ENCODE results near the gene ROBO1.
A peak's percentile ranks its signal among the peaks of the same experiment; 100 is the strongest.
"Not testable (repeated sequence)": the region's sequence is repeated elsewhere in the genome, so short reads cannot be mapped to it uniquely, and the experiment has no call there.

ROBO1 gene

GRCh38 chr3:78750291-78750690 lies 1017.5 kb downstream of the ROBO1 start:
- H3K36me3 ChIP-seq (replicated peaks); in situ Hi-C loops (cut with MboI; ENCODE audit: low sequenced_read_pairs); H3K4me3 ChIP-seq; H3K9me3 ChIP-seq; DNase-seq (ENCODE audit: low spot score in 2 of 2); H3K27me3 ChIP-seq (ENCODE audit: low read depth): not testable (repeated sequence)
- peaks cover 10% of the 10 kb centered on the region for H3K4me1 ChIP-seq

GRCh38 chr3:78749056-78749455 lies 1018.7 kb downstream of the ROBO1 start:
- Histone ChIP-seq H3K36me3 (replicated peaks) (no peaks in the 10 kb centered on the region; the same call in 1 of the 2 replicates), H3K4me1 (peaks cover 3% of the 10 kb centered on the region), H3K27me3 (ENCODE audit: low read depth) (no peaks in the 10 kb centered on the region), H3K9me3 (no peaks in the 10 kb centered on the region), H3K4me3 (no peak overlapping the region)
- no peak for DNase-seq (ENCODE audit: low spot score in 2 of 2)
- in situ Hi-C loops (cut with MboI; ENCODE audit: low sequenced_read_pairs) = no loop called here

- Histone ChIP-seq H3K4me3 (no peak overlapping the region), H3K4me1 (no peaks in the 10 kb centered on the region), H3K36me3 (replicated peaks) (no peaks in the 10 kb centered on the region; the same call in 1 of the 2 replicates), H3K27me3 (ENCODE audit: low read depth) (no peaks in the 10 kb centered on the region), H3K9me3 (no peaks in the 10 kb centered on the region)
- no peak for DNase-seq (ENCODE audit: low spot score in 2 of 2)
- in situ Hi-C loops (cut with MboI; ENCODE audit: low sequenced_read_pairs) = no loop called here
Measured at GRCh38 chr3:78745847-78746246, 1022.0 kb downstream of the ROBO1 start.

GRCh38 chr3:78742491-78742890 lies 1025.3 kb downstream of the ROBO1 start:
- in situ Hi-C loops (cut with MboI; ENCODE audit: low sequenced_read_pairs) = no loop called here
- Histone ChIP-seq H3K9me3 (no peaks in the 10 kb centered on the region), H3K36me3 (replicated peaks) (no peaks in the 10 kb centered on the region; the same call in 1 of the 2 replicates), H3K4me1 (no peaks in the 10 kb centered on the region; the same call in 1 of the 2 replicates), H3K27me3 (ENCODE audit: low read depth) (no peaks in the 10 kb centered on the region), H3K4me3 (no peak overlapping the region)
- DNase-seq (ENCODE audit: low spot score in 2 of 2) = no peak

- no peaks in the 10 kb centered on the region for H3K27me3 ChIP-seq (ENCODE audit: low read depth)
- H3K4me1 ChIP-seq = peaks cover 3% of the 10 kb centered on the region
- no peak for DNase-seq (ENCODE audit: low spot score in 2 of 2)
- in situ Hi-C loops (cut with MboI; ENCODE audit: low sequenced_read_pairs) = no loop called here
- H3K36me3 ChIP-seq (replicated peaks) = no peaks in the 10 kb centered on the region; the same call in 1 of the 2 replicates
- no peak overlapping the region for H3K4me3 ChIP-seq
- H3K9me3 ChIP-seq = no peaks in the 10 kb centered on the region
Measured at GRCh38 chr3:78742041-78742440, 1025.8 kb downstream of the ROBO1 start.

- Histone ChIP-seq H3K9me3 (no peaks in the 10 kb centered on the region), H3K36me3 (replicated peaks) (no peaks in the 10 kb centered on the region; the same call in 1 of the 2 replicates), H3K4me1 (peaks cover 7% of the 10 kb centered on the region), H3K27me3 (ENCODE audit: low read depth) (no peaks in the 10 kb centered on the region), H3K4me3 (no peak overlapping the region)
- DNase-seq (ENCODE audit: low spot score in 2 of 2) = no peak
- in situ Hi-C loops (cut with MboI; ENCODE audit: low sequenced_read_pairs) = no loop called here
Measured at GRCh38 chr3:78741066-78741645, 1026.6 kb downstream of the ROBO1 start.

GRCh38 chr3:78738833-78739232 lies 1029.0 kb downstream of the ROBO1 start:
- no peak for DNase-seq (ENCODE audit: low spot score in 2 of 2)
- Histone ChIP-seq H3K4me1 (peaks cover 10% of the 10 kb centered on the region), H3K9me3 (no peaks in the 10 kb centered on the region), H3K4me3 (no peak overlapping the region), H3K36me3 (replicated peaks) (no peaks in the 10 kb centered on the region), H3K27me3 (ENCODE audit: low read depth) (no peaks in the 10 kb centered on the region)
- in situ Hi-C loops (cut with MboI; ENCODE audit: low sequenced_read_pairs) = no loop called here

GRCh38 chr3:78737988-78738387 lies 1029.8 kb downstream of the ROBO1 start:
- in situ Hi-C loops (cut with MboI; ENCODE audit: low sequenced_read_pairs) = no loop called here
- H3K9me3 ChIP-seq = no peaks in the 10 kb centered on the region
- no peaks in the 10 kb centered on the region for H3K27me3 ChIP-seq (ENCODE audit: low read depth)
- peaks cover 19% of the 10 kb centered on the region for H3K4me1 ChIP-seq
- H3K36me3 ChIP-seq (replicated peaks) = no peaks in the 10 kb centered on the region
- H3K4me3 ChIP-seq = no peak overlapping the region
- no peak for DNase-seq (ENCODE audit: low spot score in 2 of 2)

- no peaks in the 10 kb centered on the region for H3K27me3 ChIP-seq (ENCODE audit: low read depth)
- peak in 1 of 2 experiments; percentile 51 for DNase-seq (ENCODE audit: low spot score in 2 of 2)
- H3K36me3 ChIP-seq (replicated peaks) = no peaks in the 10 kb centered on the region
- no peak overlapping the region for H3K4me3 ChIP-seq
- peaks cover 27% of the 10 kb centered on the region for H3K4me1 ChIP-seq
- no peaks in the 10 kb centered on the region for H3K9me3 ChIP-seq
- in situ Hi-C loops (cut with MboI; ENCODE audit: low sequenced_read_pairs) = no loop called here
Measured at GRCh38 chr3:78736863-78737262, 1030.9 kb downstream of the ROBO1 start.

GRCh38 chr3:78734048-78734637 lies 1033.7 kb downstream of the ROBO1 start:
- Histone ChIP-seq H3K9me3 (no peaks in the 10 kb centered on the region), H3K4me3 (no peak overlapping the region), H3K36me3 (replicated peaks) (no peaks in the 10 kb centered on the region), H3K4me1 (peaks cover 49% of the 10 kb centered on the region), H3K27me3 (ENCODE audit: low read depth) (no peaks in the 10 kb centered on the region)
- peak; percentile 52 to 59 for DNase-seq (ENCODE audit: low spot score in 2 of 2)
- in situ Hi-C loops (cut with MboI; ENCODE audit: low sequenced_read_pairs) = no loop called here

- Histone ChIP-seq H3K36me3 (replicated peaks) (no peaks in the 10 kb centered on the region), H3K27me3 (ENCODE audit: low read depth) (no peaks in the 10 kb centered on the region), H3K4me3 (no peak overlapping the region), H3K4me1 (peaks cover 60% of the 10 kb centered on the region), H3K9me3 (no peaks in the 10 kb centered on the region)
- DNase-seq (ENCODE audit: low spot score in 2 of 2) = no peak
- in situ Hi-C loops (cut with MboI; ENCODE audit: low sequenced_read_pairs) = no loop called here
Measured at GRCh38 chr3:78732893-78733292, 1034.9 kb downstream of the ROBO1 start.

- peaks cover 61% of the 10 kb centered on the region for H3K4me1 ChIP-seq
- peak in 1 of 2 experiments; percentile 95 for DNase-seq (ENCODE audit: low spot score in 2 of 2)
- no peaks in the 10 kb centered on the region for H3K36me3 ChIP-seq (replicated peaks)
- no peaks in the 10 kb centered on the region for H3K27me3 ChIP-seq (ENCODE audit: low read depth)
- in situ Hi-C loops (cut with MboI; ENCODE audit: low sequenced_read_pairs) = no loop called here
- H3K4me3 ChIP-seq = no peak overlapping the region
- no peaks in the 10 kb centered on the region for H3K9me3 ChIP-seq
Measured at GRCh38 chr3:78732471-78732870, 1035.3 kb downstream of the ROBO1 start.

- Histone ChIP-seq H3K36me3 (replicated peaks) (no peaks in the 10 kb centered on the region), H3K4me1 (peaks cover 74% of the 10 kb centered on the region), H3K4me3 (no peak overlapping the region), H3K27me3 (ENCODE audit: low read depth) (no peaks in the 10 kb centered on the region), H3K9me3 (no peaks in the 10 kb centered on the region)
- DNase-seq (ENCODE audit: low spot score in 2 of 2) = no peak
- in situ Hi-C loops (cut with MboI; ENCODE audit: low sequenced_read_pairs) = no loop called here
Measured at GRCh38 chr3:78729946-78730345, 1037.9 kb downstream of the ROBO1 start.

- in situ Hi-C loops (cut with MboI; ENCODE audit: low sequenced_read_pairs) = no loop called here
Measured at GRCh38 chr3:78728406-78729145, 1039.2 kb downstream of the ROBO1 start.

More at GRCh38 chr3:78728406-78729145, 1039.2 kb downstream of the ROBO1 start:
- H3K27me3 ChIP-seq (ENCODE audit: low read depth) = no peaks in the 10 kb centered on the region
- no peaks in the 10 kb centered on the region for H3K9me3 ChIP-seq
- H3K36me3 ChIP-seq (replicated peaks) = no peaks in the 10 kb centered on the region
- DNase-seq (ENCODE audit: low spot score in 2 of 2) = peak; percentile 85 to 91
- peaks cover 78% of the 10 kb centered on the region for H3K4me1 ChIP-seq
- H3K4me3 ChIP-seq = no peak overlapping the region

Measured in HAP-1 (cell line).